Measurements from ENCODE around the gene FREM3.

DNA sequence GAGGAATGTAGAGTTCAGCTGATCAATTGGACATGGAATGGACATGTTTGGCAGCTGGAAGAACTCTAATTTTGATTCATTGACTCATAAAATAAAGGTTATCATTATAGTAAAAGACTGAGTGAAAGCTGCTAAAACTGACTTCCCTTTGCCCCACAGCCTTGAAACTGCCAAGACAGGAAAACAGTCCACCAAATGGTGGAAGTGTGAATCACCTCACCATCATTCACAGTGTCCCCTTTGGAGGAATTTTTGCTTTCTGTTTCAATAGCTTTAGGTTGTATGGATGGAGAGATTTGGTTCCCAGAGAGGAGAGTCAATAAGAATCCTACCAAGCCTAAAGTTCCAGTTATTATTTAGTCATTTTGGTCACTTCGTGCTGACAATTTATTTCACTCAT is 20.8 kb upstream of the FREM3 start:
- no peak for TF ChIP-seq POLR2A (IDR thresholded peaks at IDR 0.05)
- TF ChIP-seq, protein P1, sequence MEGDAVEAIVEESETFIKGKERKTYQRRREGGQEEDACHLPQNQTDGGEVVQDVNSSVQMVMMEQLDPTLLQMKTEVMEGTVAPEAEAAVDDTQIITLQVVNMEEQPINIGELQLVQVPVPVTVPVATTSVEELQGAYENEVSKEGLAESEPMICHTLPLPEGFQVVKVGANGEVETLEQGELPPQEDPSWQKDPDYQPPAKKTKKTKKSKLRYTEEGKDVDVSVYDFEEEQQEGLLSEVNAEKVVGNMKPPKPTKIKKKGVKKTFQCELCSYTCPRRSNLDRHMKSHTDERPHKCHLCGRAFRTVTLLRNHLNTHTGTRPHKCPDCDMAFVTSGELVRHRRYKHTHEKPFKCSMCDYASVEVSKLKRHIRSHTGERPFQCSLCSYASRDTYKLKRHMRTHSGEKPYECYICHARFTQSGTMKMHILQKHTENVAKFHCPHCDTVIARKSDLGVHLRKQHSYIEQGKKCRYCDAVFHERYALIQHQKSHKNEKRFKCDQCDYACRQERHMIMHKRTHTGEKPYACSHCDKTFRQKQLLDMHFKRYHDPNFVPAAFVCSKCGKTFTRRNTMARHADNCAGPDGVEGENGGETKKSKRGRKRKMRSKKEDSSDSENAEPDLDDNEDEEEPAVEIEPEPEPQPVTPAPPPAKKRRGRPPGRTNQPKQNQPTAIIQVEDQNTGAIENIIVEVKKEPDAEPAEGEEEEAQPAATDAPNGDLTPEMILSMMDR (IDR thresholded peaks at IDR 0.05) = no peak
- no peak for TF ChIP-seq POLR2AphosphoS5 (IDR thresholded peaks at IDR 0.05)
